ENCODE measurements around the gene LYPD6B.

LYPD6B gene

DNA sequence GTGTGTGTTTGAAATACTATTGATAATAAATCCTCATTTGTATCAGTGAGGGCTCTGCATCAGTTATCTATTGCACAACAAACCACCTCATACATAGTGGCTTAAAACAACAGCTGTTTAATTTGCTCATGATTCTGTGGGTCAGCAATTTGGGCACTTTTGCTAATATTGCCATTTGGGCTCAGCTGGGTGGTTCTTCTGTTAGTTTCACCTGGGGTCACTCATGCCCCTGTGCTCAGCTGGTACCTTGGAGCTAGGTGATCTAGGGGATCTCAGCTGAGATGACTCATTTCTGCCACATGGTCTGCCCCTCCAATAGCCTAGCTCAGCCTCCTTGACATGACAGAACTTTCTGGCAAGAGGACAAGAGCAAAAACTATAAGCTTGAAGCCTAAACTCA lies 126.3 kb downstream of the LYPD6B start:
- no peak overlapping the region for H2AFZ ChIP-seq (ENCODE audit: low read depth)
- H3K4me1 ChIP-seq (ENCODE audit: low read depth, poor library complexity, severe bottlenecking), result peaks cover 33% of the 10 kb centered on the region
- no peak overlapping the region for H3K4me3 ChIP-seq (IDR thresholded peaks at IDR 0.05; ENCODE audit: insufficient read depth, low read depth, low read length)
- H3K27ac ChIP-seq, result no peak overlapping the region
- no peaks in the 10 kb centered on the region for H3K79me2 ChIP-seq (ENCODE audit: insufficient read depth, low read depth)
- no peaks in the 10 kb centered on the region for H3K27me3 ChIP-seq (ENCODE audit: insufficient read depth, low read depth)
- no peaks in the 10 kb centered on the region for H4K20me1 ChIP-seq (ENCODE audit: insufficient read depth)
- H3K9ac ChIP-seq, result no peak overlapping the region
- H3K4me2 ChIP-seq, result no peak overlapping the region
- H3K36me3 ChIP-seq (ENCODE audit: insufficient read depth), result no peaks in the 10 kb centered on the region
- no peak for TF ChIP-seq CTCF (conservative IDR thresholded peaks at IDR 0.05; ENCODE audit: low read depth, low read length)

DNA sequence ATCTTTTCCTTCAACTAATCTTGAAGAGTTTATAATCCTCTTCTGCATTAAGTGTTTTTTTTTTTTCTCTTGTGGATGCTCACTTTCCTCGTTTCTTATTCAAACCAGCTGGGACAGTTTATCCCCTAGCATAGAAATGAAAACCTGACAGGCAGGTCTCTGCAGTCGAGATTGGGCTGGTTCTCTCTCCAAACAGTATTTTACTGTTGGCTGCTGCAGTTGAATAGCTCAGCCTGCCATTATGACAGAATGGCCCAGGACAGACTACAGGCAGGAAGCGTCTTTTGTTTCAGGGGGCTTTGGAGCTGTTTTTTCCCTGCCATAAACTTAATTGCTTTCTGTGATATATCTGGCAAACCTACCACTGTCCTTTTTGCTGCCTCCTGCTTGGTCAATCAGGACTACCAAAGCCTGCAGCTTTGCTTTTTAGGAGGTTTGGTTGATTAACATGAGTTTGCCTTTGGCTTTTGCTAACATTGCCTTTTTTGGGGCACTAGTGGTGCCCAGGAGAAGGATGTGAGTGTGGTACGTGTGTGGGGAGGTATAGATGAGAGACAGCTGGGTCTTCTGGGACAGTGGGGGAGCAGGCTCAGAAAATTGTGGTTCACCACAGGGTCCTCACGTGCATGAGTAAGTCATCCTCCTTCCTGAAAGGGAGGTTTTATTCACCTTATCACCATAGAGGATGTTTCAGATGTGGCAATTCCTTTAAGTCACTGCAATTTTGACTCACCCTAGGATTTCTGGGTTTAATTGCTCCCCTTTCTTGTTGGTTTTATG lies 128.7 kb downstream of the LYPD6B start:
- Histone ChIP-seq H3K4me2 (no peak overlapping the region), H3K4me1 (ENCODE audit: low read depth, poor library complexity, severe bottlenecking) (peaks cover 15% of the 10 kb centered on the region), H3K27me3 (ENCODE audit: insufficient read depth, low read depth) (no peaks in the 10 kb centered on the region), H3K36me3 (ENCODE audit: insufficient read depth) (no peaks in the 10 kb centered on the region), H3K79me2 (ENCODE audit: insufficient read depth, low read depth) (no peaks in the 10 kb centered on the region), H3K9ac (no peak overlapping the region), H3K4me3 (IDR thresholded peaks at IDR 0.05; ENCODE audit: insufficient read depth, low read depth, low read length) (no peak overlapping the region), H2AFZ (ENCODE audit: low read depth) (no peak overlapping the region), H4K20me1 (ENCODE audit: insufficient read depth) (no peaks in the 10 kb centered on the region), H3K27ac (no peak overlapping the region)
- TF ChIP-seq CTCF (conservative IDR thresholded peaks at IDR 0.05; ENCODE audit: low read depth, low read length), result no peak

GRCh38 chr2:149167941-149168340 lies 129.4 kb downstream of the LYPD6B start:
- Histone ChIP-seq H3K27ac (no peak overlapping the region), H3K4me2 (no peak overlapping the region), H4K20me1 (ENCODE audit: insufficient read depth) (no peaks in the 10 kb centered on the region), H3K9ac (no peak overlapping the region), H3K4me3 (IDR thresholded peaks at IDR 0.05; ENCODE audit: insufficient read depth, low read depth, low read length) (no peak overlapping the region), H2AFZ (ENCODE audit: low read depth) (no peak overlapping the region), H3K4me1 (ENCODE audit: low read depth, poor library complexity, severe bottlenecking) (peaks cover 15% of the 10 kb centered on the region), H3K36me3 (ENCODE audit: insufficient read depth) (no peaks in the 10 kb centered on the region), H3K79me2 (ENCODE audit: insufficient read depth, low read depth) (no peaks in the 10 kb centered on the region), H3K27me3 (ENCODE audit: insufficient read depth, low read depth) (no peaks in the 10 kb centered on the region)
- TF ChIP-seq CTCF (conservative IDR thresholded peaks at IDR 0.05; ENCODE audit: low read depth, low read length), result no peak

GRCh38 chr2:149169656-149170055 lies 131.2 kb downstream of the LYPD6B start:
- Histone ChIP-seq H3K36me3 (ENCODE audit: insufficient read depth) (no peaks in the 10 kb centered on the region), H3K27me3 (ENCODE audit: insufficient read depth, low read depth) (no peaks in the 10 kb centered on the region), H2AFZ (ENCODE audit: low read depth) (no peak overlapping the region), H3K27ac (no peak overlapping the region), H3K9ac (no peak overlapping the region), H3K4me2 (no peak overlapping the region), H3K4me1 (ENCODE audit: low read depth, poor library complexity, severe bottlenecking) (peaks cover 15% of the 10 kb centered on the region), H3K79me2 (ENCODE audit: insufficient read depth, low read depth) (no peaks in the 10 kb centered on the region), H3K4me3 (IDR thresholded peaks at IDR 0.05; ENCODE audit: insufficient read depth, low read depth, low read length) (no peak overlapping the region), H4K20me1 (ENCODE audit: insufficient read depth) (no peaks in the 10 kb centered on the region)
- no peak for TF ChIP-seq CTCF (conservative IDR thresholded peaks at IDR 0.05; ENCODE audit: low read depth, low read length)

Measured in KMS-11 (cell line).